Body of pancreas (tissue), 4 donors: ENCODE data around the gene LDLRAP1.

Source experiments
- CTCF ChIP-seq, 7 experiments: fragments of 450-650 bp in 4 of 7; fragments of 200-600 bp in 3 of 7; sonication (generic) in 3 of 7; IDR thresholded peaks; one replicate each; pipeline ENCODE4 v1.5.1; 2016 to 2019; ENCODE audit warnings: antibody characterized with exemption in 7 of 7
- POLR2A ChIP-seq, 3 donors: fragments of 450-650 bp; IDR thresholded peaks; one replicate each; pipeline ENCODE4 v1.6.1; 2016; ENCODE audit warnings: antibody characterized with exemption in 3 of 3, mild to moderate bottlenecking in 2 of 3

DNA sequence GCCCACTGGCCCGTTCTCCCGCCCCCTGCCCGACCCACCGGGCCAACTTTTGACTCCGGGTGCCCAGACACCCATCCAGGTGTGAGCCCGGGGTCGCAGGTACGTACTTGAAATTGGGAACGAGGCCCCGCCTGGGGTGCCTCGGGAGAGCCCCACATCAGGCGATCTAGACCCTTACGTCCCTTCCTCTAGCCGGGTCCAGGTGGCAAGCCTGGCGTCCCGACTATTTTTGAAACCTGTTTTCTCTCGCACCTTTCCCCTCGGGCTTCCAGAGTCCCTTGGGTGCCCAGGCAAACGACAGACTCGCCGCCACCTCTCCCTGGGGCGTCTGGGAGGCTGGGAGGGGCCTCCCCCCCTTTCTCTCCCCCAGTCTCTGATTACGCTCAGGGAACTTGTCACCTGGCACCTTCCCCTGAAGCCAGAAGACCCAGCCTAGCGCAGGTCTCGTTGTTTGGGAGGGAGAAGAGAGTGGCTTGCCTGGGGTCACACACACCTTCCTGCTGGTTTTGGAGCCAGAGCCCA lies 898 bp downstream of the LDLRAP1 start:
- no peak for TF ChIP-seq CTCF (IDR thresholded peaks at IDR 0.05)
- TF ChIP-seq POLR2A (IDR thresholded peaks at IDR 0.05), result peak; percentile 61 to 79 (median 77)
